B cell (primary cell): ENCODE measurements around the gene SPEF1. TPM values are rescaled to one million over a fixed set of nuclear protein-coding genes. Genes with fewer than 3 reads are reported as not detected.

Experiments used
- ATAC-seq: fragments of 200-7000 bp; cut with Tn5 transposase; one replicate; pipeline ENCODE4 v1.10.0; 2021; ENCODE audit warnings: low read depth, mild to moderate bottlenecking, moderate number of reproducible peaks, moderate library complexity
- CTCF ChIA-PET: fragments of 350-600 bp; sonication (Branson Sonifier 250); formaldehyde crosslinking; loops from one replicate; lab custom pipeline; 2021; ENCODE audit warnings: antibody characterized with exemption, inconsistent platforms; lab: Charles Lee
- POLR2A ChIA-PET: fragments of 350-600 bp; sonication (Branson Sonifier 250); formaldehyde crosslinking; loops from one replicate; lab custom pipeline; 2021; ENCODE audit warnings: antibody characterized with exemption; lab: Charles Lee
- DNase-seq: peaks from one replicate; pipeline ENCODE4 v3.0.0; 2013
- H2AFZ ChIP-seq: 2 replicates; pipeline ENCODE4 v1.6.1; 2012; ENCODE audit warnings: mild to moderate bottlenecking, low read depth, low read length; ENCODE audit not compliant: insufficient read depth, poor library complexity, severe bottlenecking
- H3K27ac ChIP-seq, 2 donors: 1 replicate in 1 of 2; 2 replicates in 1 of 2; pipeline ENCODE4 v1.5.1; 2012 to 2013; ENCODE audit warnings: low read length in 2 of 2, mild to moderate bottlenecking in 2 of 2, moderate library complexity in 1 of 2
- H3K27me3 ChIP-seq, 4 experiments: fragments of 200-600 bp in 1 of 4; sonication (generic) in 1 of 4; replicated peaks in 1 of 4; 1 replicate in 2 of 4; 2 replicates in 2 of 4; pipeline versions ENCODE4 v1.6.1 to v1.7.0; 2013 to 2016; ENCODE audit warnings: low read length in 3 of 4, mild to moderate bottlenecking in 2 of 4, mixed read lengths in 1 of 4, moderate library complexity in 1 of 4; ENCODE audit not compliant: insufficient read depth in 4 of 4, control insufficient read depth in 3 of 4; ENCODE audit errors: control extremely low read depth in 1 of 4
- H3K36me3 ChIP-seq, 2 experiments: replicated peaks in 1 of 2; 1 replicate in 1 of 2; 2 replicates in 1 of 2; pipeline versions ENCODE4 v1.6.1 to v1.7.1; 2013; ENCODE audit warnings: low read length in 1 of 2; ENCODE audit not compliant: insufficient read depth in 2 of 2, control insufficient read depth in 1 of 2; ENCODE audit errors: control extremely low read depth in 1 of 2, extremely low read depth in 1 of 2
- H3K4me1 ChIP-seq, 2 donors: fragments of 200-600 bp in 1 of 2; sonication (generic) in 1 of 2; 1 replicate in 1 of 2; 2 replicates in 1 of 2; pipeline versions ENCODE4 v1.5.1 to v1.6.1; 2013 to 2017; ENCODE audit warnings: low read length in 2 of 2; ENCODE audit not compliant: control insufficient read depth in 2 of 2, insufficient read depth in 2 of 2
- H3K4me2 ChIP-seq: replicated peaks from 2 replicates; pipeline ENCODE3; 2012; ENCODE audit warnings: mild to moderate bottlenecking, low read depth, low read length; ENCODE audit not compliant: poor library complexity, severe bottlenecking
- H3K4me3 ChIP-seq, 5 experiments: fragments of 200-600 bp in 1 of 5; sonication (generic) in 1 of 5; 1 replicate in 3 of 5; 2 replicates in 2 of 5; pipeline versions ENCODE4 v1.5.1 to v1.7.0; 2011 to 2016; ENCODE audit warnings: low read length in 4 of 5, mild to moderate bottlenecking in 4 of 5, low read depth in 2 of 5, control low read depth in 1 of 5, moderate library complexity in 1 of 5; ENCODE audit not compliant: insufficient read depth in 1 of 5; ENCODE audit errors: control extremely low read depth in 1 of 5, extremely low read depth in 1 of 5
- H3K79me2 ChIP-seq: fragments of 200-600 bp; sonication (generic); one replicate; pipeline ENCODE4 v1.6.0; 2016; ENCODE audit warnings: low read length; ENCODE audit not compliant: control insufficient read depth, insufficient read depth
- H3K9ac ChIP-seq: fragments of 200-600 bp; sonication (generic); 2 replicates; pipeline ENCODE4 v1.6.1; 2017; ENCODE audit warnings: mild to moderate bottlenecking, low read length, moderate library complexity
- H3K9me3 ChIP-seq, 3 donors: one replicate each; pipeline versions ENCODE4 v1.6.1 to v1.7.1; 2013; ENCODE audit warnings: low read length in 2 of 3; ENCODE audit not compliant: control insufficient read depth in 2 of 3, insufficient read depth in 1 of 3; ENCODE audit errors: control extremely low read depth in 1 of 3
- H4K20me1 ChIP-seq: 2 replicates; pipeline ENCODE4 v1.6.0; 2012; ENCODE audit warnings: mild to moderate bottlenecking, low read length; ENCODE audit not compliant: insufficient read depth, control insufficient read depth, poor library complexity, severe bottlenecking
- H3K27ac Mint-ChIP-seq: one replicate; pipeline ENCODE4 v1.8.0; 2021; ENCODE audit warnings: mixed read lengths
- H3K27me3 Mint-ChIP-seq: one replicate; pipeline ENCODE4 v1.8.0; 2021; ENCODE audit warnings: mixed read lengths
- H3K4me1 Mint-ChIP-seq: one replicate; pipeline ENCODE4 v1.8.0; 2021; ENCODE audit warnings: mixed read lengths
- H3K4me3 Mint-ChIP-seq: one replicate; pipeline ENCODE4 v1.8.0; 2021; ENCODE audit warnings: mixed read lengths
- H3K9me3 Mint-ChIP-seq: one replicate; pipeline ENCODE4 v1.8.0; 2022; ENCODE audit warnings: mixed read lengths; ENCODE audit not compliant: insufficient read depth
- EZH2 ChIP-seq: IDR thresholded peaks from 2 replicates; pipeline ENCODE4 v1.6.1; 2012; ENCODE audit warnings: borderline replicate concordance, low read depth, mild to moderate bottlenecking, moderate library complexity, low read length; ENCODE audit not compliant: insufficient read depth, poor library complexity, severe bottlenecking
- WGBS: methylation state at CpG from one replicate; pipeline ENCODE4 v1.1.5; 2013; ENCODE audit warnings: missing lambda C conversion rate; ENCODE audit not compliant: insufficient coverage; 5-methylcytosine and 5-hydroxymethylcytosine counted together
- intact Hi-C: fragments of 100-400 bp; cut with micrococcal nuclease; formaldehyde crosslinking; loops from one replicate; pipeline ENCODE4 v1.10.0; 2022
- polyA plus RNA-seq: library from polyadenylated mRNA; depleted of rRNA; stranded (reverse); fragments of >200 nt; gene quantifications from 2 replicates; pipeline ENCODE4 v1.2.3, GENCODE V29; 2012
- total RNA-seq, 2 donors: library from RNA; stranded (reverse); fragments of 120-200 nt in 1 of 2; gene quantifications; 1 replicate in 1 of 2; 2 replicates in 1 of 2; pipeline versions ENCODE4 v1.2.3 to v1.2.4, GENCODE V29; 2013 to 2022
- TF ChIP-seq, protein P1 (sequence below): fragments of 200-600 bp; IDR thresholded peaks from one replicate; pipeline ENCODE4 v1.8.0; 2022; ENCODE audit warnings: antibody characterized with exemption, mild to moderate bottlenecking

SPEF1 gene
- total and polyA plus RNA-seq, 2 donors (not counting 1 experiment from before 2014, with no cell fraction given): not detected

GRCh38 chr20:3818155-3819151 is 37.2 kb upstream of the SPEF1 start:
- POLR2A ChIA-PET: interaction anchor here (0.6 to 2.2 kb wide), 5 partner anchors 22 to 683 kb away, joined by 3 to 16 read pairs (median 6); partner anchors contain the start of gene CDC25B
- 67% methylated on average over 3 of the region's 8 CpGs for WGBS
- H3K4me2 ChIP-seq: no peak overlapping the region
- no peaks in the 10 kb centered on the region for H3K27me3 Mint-ChIP-seq
- H3K36me3 ChIP-seq: peaks cover 0 to 12% of the 10 kb centered on the region in 2 experiments
- H3K4me3 ChIP-seq: no peak overlapping the region
- H3K27ac ChIP-seq: no peak overlapping the region
- H3K9me3 Mint-ChIP-seq: no peaks in the 10 kb centered on the region
- peaks cover 15% of the 10 kb centered on the region for H3K4me1 Mint-ChIP-seq
- H3K27ac Mint-ChIP-seq: peak overlapping the region; percentile 100
- H3K27me3 ChIP-seq: no peaks in the 10 kb centered on the region
- DNase-seq (no peak), ATAC-seq (no peak)
- no peak overlapping the region for H2AFZ ChIP-seq
- CTCF ChIA-PET: interaction anchor here (0.6 to 6.4 kb wide), 10 partner anchors 9 to 66 kb away, joined by 3 to 84 read pairs (median 4); partner anchors contain the start of genes ADISSP, CDC25B and CENPB
- TF ChIP-seq, protein P1, sequence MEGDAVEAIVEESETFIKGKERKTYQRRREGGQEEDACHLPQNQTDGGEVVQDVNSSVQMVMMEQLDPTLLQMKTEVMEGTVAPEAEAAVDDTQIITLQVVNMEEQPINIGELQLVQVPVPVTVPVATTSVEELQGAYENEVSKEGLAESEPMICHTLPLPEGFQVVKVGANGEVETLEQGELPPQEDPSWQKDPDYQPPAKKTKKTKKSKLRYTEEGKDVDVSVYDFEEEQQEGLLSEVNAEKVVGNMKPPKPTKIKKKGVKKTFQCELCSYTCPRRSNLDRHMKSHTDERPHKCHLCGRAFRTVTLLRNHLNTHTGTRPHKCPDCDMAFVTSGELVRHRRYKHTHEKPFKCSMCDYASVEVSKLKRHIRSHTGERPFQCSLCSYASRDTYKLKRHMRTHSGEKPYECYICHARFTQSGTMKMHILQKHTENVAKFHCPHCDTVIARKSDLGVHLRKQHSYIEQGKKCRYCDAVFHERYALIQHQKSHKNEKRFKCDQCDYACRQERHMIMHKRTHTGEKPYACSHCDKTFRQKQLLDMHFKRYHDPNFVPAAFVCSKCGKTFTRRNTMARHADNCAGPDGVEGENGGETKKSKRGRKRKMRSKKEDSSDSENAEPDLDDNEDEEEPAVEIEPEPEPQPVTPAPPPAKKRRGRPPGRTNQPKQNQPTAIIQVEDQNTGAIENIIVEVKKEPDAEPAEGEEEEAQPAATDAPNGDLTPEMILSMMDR: no peak
- no peak for TF ChIP-seq EZH2
- H3K79me2 ChIP-seq: peaks cover 9% of the 10 kb centered on the region
- no peak overlapping the region for H3K9ac ChIP-seq
- intact Hi-C loops: no loop called here
- H3K4me1 ChIP-seq: peaks cover 13 to 15% of the 10 kb centered on the region in 2 donors
- peak overlapping the region; percentile 37 for H3K4me3 Mint-ChIP-seq
- no peaks in the 10 kb centered on the region for H4K20me1 ChIP-seq
- no peaks in the 10 kb centered on the region for H3K9me3 ChIP-seq
